ENCODE measurements around the gene CPB2. TPM values are rescaled to one million over a fixed set of nuclear protein-coding genes. Genes with fewer than 3 reads are reported as not detected.

CPB2 gene
- total RNA-seq, 2 donors from 2014 or later: not detected

- DNase-seq (no peak), ATAC-seq (no peak)
- intact Hi-C loops (cut with DNase I, micrococcal nuclease): no loop called here
These were observed 1.8 kb downstream of the CPB2 start for GRCh38 chr13:46103037-46103436.

- intact Hi-C loops (cut with DNase I, micrococcal nuclease): no loop called here
These were observed 2.6 kb downstream of the CPB2 start for GRCh38 chr13:46102255-46102605.

GRCh38 chr13:46101484-46102254, 3.2 kb downstream of the CPB2 start:
- intact Hi-C loops (cut with DNase I, micrococcal nuclease): no loop called here
- ATAC-seq (no peak), DNase-seq (no peak)

More at GRCh38 chr13:46102255-46102605, 2.6 kb downstream of the CPB2 start:
- DNase-seq (no peak), ATAC-seq (no peak)

- DNase-seq (no peak), ATAC-seq (no peak)
- intact Hi-C loops (cut with DNase I, micrococcal nuclease): no loop called here
These were observed 3.8 kb downstream of the CPB2 start for GRCh38 chr13:46101002-46101401.

- no peak for DNase-seq
- no peak for ATAC-seq
- intact Hi-C loops (cut with DNase I, micrococcal nuclease): no loop called here
These were observed 4.5 kb downstream of the CPB2 start for GRCh38 chr13:46100191-46100815.

GRCh38 chr13:46097663-46098062, 7.2 kb downstream of the CPB2 start:
- no peak for ATAC-seq
- no peak for DNase-seq
- intact Hi-C loops (cut with DNase I, micrococcal nuclease): no loop called here

GRCh38 chr13:46097015-46097414, 7.8 kb downstream of the CPB2 start:
- DNase-seq (no peak), ATAC-seq (no peak)
- intact Hi-C loops (cut with DNase I, micrococcal nuclease): no loop called here

GRCh38 chr13:46094478-46094877, 10.4 kb downstream of the CPB2 start:
- no peak for ATAC-seq
- intact Hi-C loops (cut with DNase I, micrococcal nuclease): no loop called here
- DNase-seq: no peak

- no peak for ATAC-seq
- intact Hi-C loops (cut with DNase I, micrococcal nuclease): no loop called here
- DNase-seq: no peak
These were observed 15.8 kb downstream of the CPB2 start for GRCh38 chr13:46088821-46089562.

GRCh38 chr13:46087481-46087880, 17.4 kb downstream of the CPB2 start:
- DNase-seq (no peak), ATAC-seq (no peak)
- intact Hi-C loops (cut with DNase I, micrococcal nuclease): no loop called here

GRCh38 chr13:46086985-46087384, 17.8 kb downstream of the CPB2 start:
- intact Hi-C loops (cut with DNase I, micrococcal nuclease): no loop called here
- no peak for ATAC-seq
- no peak for DNase-seq

- intact Hi-C loops (cut with DNase I, micrococcal nuclease): no loop called here
- no peak for ATAC-seq
- DNase-seq: no peak
These were observed 18.4 kb downstream of the CPB2 start for GRCh38 chr13:46086421-46086922.

GRCh38 chr13:46085737-46086136, 19.1 kb downstream of the CPB2 start:
- ATAC-seq: no peak
- no peak for DNase-seq
- intact Hi-C loops (cut with DNase I, micrococcal nuclease): no loop called here

- intact Hi-C loops (cut with DNase I, micrococcal nuclease): no loop called here
- ATAC-seq (no peak), DNase-seq (no peak)
These were observed 22.5 kb downstream of the CPB2 start for GRCh38 chr13:46082324-46082723.

- no peak for DNase-seq
- no peak for ATAC-seq
- intact Hi-C loops (cut with DNase I, micrococcal nuclease): no loop called here
These were observed 25.1 kb downstream of the CPB2 start for GRCh38 chr13:46079770-46080169.

- intact Hi-C loops (cut with DNase I, micrococcal nuclease): no loop called here
- DNase-seq (no peak), ATAC-seq (no peak)
These were observed 27.6 kb downstream of the CPB2 start for GRCh38 chr13:46077265-46077664.

- ATAC-seq: no peak
- DNase-seq: no peak
- intact Hi-C loops (cut with DNase I, micrococcal nuclease): no loop called here
These were observed 28.0 kb downstream of the CPB2 start for GRCh38 chr13:46076827-46077226.

GRCh38 chr13:46075811-46076210, 29.0 kb downstream of the CPB2 start:
- DNase-seq (no peak), ATAC-seq (no peak)
- intact Hi-C loops (cut with DNase I, micrococcal nuclease): no loop called here

- intact Hi-C loops (cut with DNase I, micrococcal nuclease): no loop called here
- ATAC-seq (no peak), DNase-seq (no peak)
These were observed 33.1 kb downstream of the CPB2 start for GRCh38 chr13:46071590-46072249.

Data from left colon (tissue), 2 donors.